HEK293T (cell line): ENCODE measurements around the gene DLG5.

Experiments used
- CTCF ChIA-PET: fragments of 350-600 bp; formaldehyde crosslinking; extraction: SDS; loops from one replicate; lab custom pipeline; 2021; ENCODE audit warnings: antibody characterized with exemption, inconsistent platforms; lab: Yijun Ruan, JAX
- POLR2A ChIA-PET: fragments of 350-600 bp; formaldehyde crosslinking; extraction: SDS; loops from one replicate; lab custom pipeline; 2020; ENCODE audit warnings: antibody characterized with exemption, inconsistent platforms; lab: Yijun Ruan, JAX
- DNase-seq: peaks from one replicate; pipeline ENCODE4 v3.0.0; 2012; ENCODE audit warnings: mixed read lengths; ENCODE audit errors: extremely low spot score
- ARNT ChIP-seq: fragments of 450-650 bp; IDR thresholded peaks from 2 replicates; pipeline ENCODE4 v1.6.1; 2017; ENCODE audit warnings: mild to moderate bottlenecking
- BHLHE40 ChIP-seq: fragments of 450-650 bp; IDR thresholded peaks from 2 replicates; pipeline ENCODE4 v1.6.1; 2016; ENCODE audit warnings: mild to moderate bottlenecking, moderate library complexity, borderline replicate concordance
- CTBP1 ChIP-seq: fragments of 450-650 bp; IDR thresholded peaks from 2 replicates; pipeline ENCODE4 v1.6.1; 2016; ENCODE audit warnings: borderline replicate concordance
- ELF4 ChIP-seq: fragments of 450-650 bp; IDR thresholded peaks from 2 replicates; pipeline ENCODE4 v1.6.1; 2017; ENCODE audit warnings: antibody characterized with exemption
- FOXA1 ChIP-seq: fragments of 450-650 bp; IDR thresholded peaks from 2 replicates; pipeline ENCODE4 v1.6.1; 2016; ENCODE audit warnings: mild to moderate bottlenecking
- FOXK2 ChIP-seq: fragments of 450-650 bp; IDR thresholded peaks from 2 replicates; pipeline ENCODE4 v1.6.1; 2016; ENCODE audit warnings: mild to moderate bottlenecking
- FOXM1 ChIP-seq: fragments of 450-650 bp; IDR thresholded peaks from 2 replicates; pipeline ENCODE4 v1.6.1; 2017; ENCODE audit warnings: mild to moderate bottlenecking, borderline replicate concordance
- HDGF ChIP-seq: fragments of 450-650 bp; IDR thresholded peaks from 2 replicates; pipeline ENCODE4 v1.6.1; 2017; ENCODE audit warnings: antibody characterized with exemption, borderline replicate concordance
- L3MBTL2 ChIP-seq: fragments of 450-650 bp; conservative IDR thresholded peaks from 2 replicates; pipeline ENCODE4 v1.6.1; 2016; ENCODE audit warnings: mild to moderate bottlenecking
- LEF1 ChIP-seq: fragments of 450-650 bp; IDR thresholded peaks from 2 replicates; pipeline ENCODE4 v1.6.1; 2017; ENCODE audit warnings: mild to moderate bottlenecking, borderline replicate concordance
- NFRKB ChIP-seq: fragments of 450-650 bp; IDR thresholded peaks from 2 replicates; pipeline ENCODE4 v1.6.1; 2016; ENCODE audit warnings: mild to moderate bottlenecking, moderate library complexity
- PKNOX1 ChIP-seq: fragments of 450-650 bp; IDR thresholded peaks from 2 replicates; pipeline ENCODE4 v1.6.1; 2016
- SP1 ChIP-seq: fragments of 450-650 bp; IDR thresholded peaks from 2 replicates; pipeline ENCODE4 v1.6.1; 2017
- SUZ12 ChIP-seq: fragments of 450-650 bp; IDR thresholded peaks from 2 replicates; pipeline ENCODE4 v1.6.1; 2016; ENCODE audit warnings: mild to moderate bottlenecking
- TARDBP ChIP-seq: fragments of 450-650 bp; IDR thresholded peaks from 2 replicates; pipeline ENCODE4 v1.6.1; 2016
- ZNF384 ChIP-seq: fragments of 450-650 bp; IDR thresholded peaks from 2 replicates; pipeline ENCODE4 v1.6.1; 2016

DLG5 gene

GRCh38 chr10:77909749-77910375, 16.7 kb downstream of the DLG5 start:
- ChIA-PET POLR2A (no interaction called here), CTCF (interaction anchor here (1.3 kb wide), 1 partner anchor 15 kb away, joined by 3 read pairs; no protein-coding TSS in a partner anchor)
- no peak for DNase-seq
- TF ChIP-seq FOXM1 = no peak

- POLR2A ChIA-PET = no interaction called here
- CTCF ChIA-PET = interaction anchor here (1.3 kb wide), 1 partner anchor 16 kb away, joined by 3 read pairs; no protein-coding TSS in a partner anchor
- TF ChIP-seq SUZ12 (no peak), SP1 (no peak), FOXM1 (no peak), NFRKB (no peak), PKNOX1 (no peak), ARNT (no peak), HDGF (no peak), LEF1 (no peak), BHLHE40 (no peak), ELF4 (no peak)
- DNase-seq = no peak
These were observed 17.4 kb downstream of the DLG5 start for GRCh38 chr10:77909021-77909748.

- POLR2A ChIA-PET = no interaction called here
- CTCF ChIA-PET = interaction anchor here (1.3 kb wide), 1 partner anchor 17 kb away, joined by 3 read pairs; no protein-coding TSS in a partner anchor
- DNase-seq = peak; percentile 43
- TF ChIP-seq LEF1 (no peak), ELF4 (no peak), NFRKB (no peak), ARNT (no peak), FOXA1 (no peak), SP1 (no peak), TARDBP (no peak)
These were observed 18.4 kb downstream of the DLG5 start for GRCh38 chr10:77907900-77908717.

- no peak for DNase-seq
- POLR2A ChIA-PET = no interaction called here
- CTCF ChIA-PET = no interaction called here
- TF ChIP-seq ELF4 (no peak), FOXA1 (no peak), FOXM1 (no peak), FOXK2 (no peak), HDGF (no peak), ZNF384 (no peak), CTBP1 (no peak)
These were observed 19.1 kb downstream of the DLG5 start for GRCh38 chr10:77907462-77907861.

GRCh38 chr10:77906951-77907421, 19.6 kb downstream of the DLG5 start:
- ChIA-PET POLR2A (no interaction called here), CTCF (no interaction called here)
- no peak for DNase-seq
- no peak for TF ChIP-seq L3MBTL2
- TF ChIP-seq TARDBP = no peak

GRCh38 chr10:77905781-77906180, 20.8 kb downstream of the DLG5 start:
- CTCF ChIA-PET = interaction anchor here (1.0 kb wide), 1 partner anchor 16 kb away, joined by 4 read pairs; no protein-coding TSS in a partner anchor
- POLR2A ChIA-PET = no interaction called here

More at GRCh38 chr10:77905781-77906180, 20.8 kb downstream of the DLG5 start:
- TF ChIP-seq ZNF384 (no peak), PKNOX1 (no peak), ARNT (no peak), ELF4 (no peak), L3MBTL2 (no peak), LEF1 (no peak), NFRKB (no peak), FOXA1 (no peak), BHLHE40 (no peak), FOXM1 (no peak), SUZ12 (no peak), SP1 (no peak), CTBP1 (no peak), HDGF (no peak), TARDBP (no peak), FOXK2 (no peak)
- no peak for DNase-seq
